Loucy (cell line): ENCODE results near the gene SYT8.

Experiments
- EZH2phosphoT487 ChIP-seq: fragments of 200-600 bp; IDR thresholded peaks from 2 replicates; pipeline ENCODE4 v1.6.1; 2018; ENCODE audit warnings: antibody characterized with exemption, mild to moderate bottlenecking, moderate library complexity, borderline replicate concordance
- TF ChIP-seq, protein P1 (sequence below): fragments of 200-600 bp; sonication (generic); conservative IDR thresholded peaks from 2 replicates; pipeline ENCODE4 v1.5.1; 2014; ENCODE audit warnings: mild to moderate bottlenecking, antibody characterized with exemption, low read length

DNA sequence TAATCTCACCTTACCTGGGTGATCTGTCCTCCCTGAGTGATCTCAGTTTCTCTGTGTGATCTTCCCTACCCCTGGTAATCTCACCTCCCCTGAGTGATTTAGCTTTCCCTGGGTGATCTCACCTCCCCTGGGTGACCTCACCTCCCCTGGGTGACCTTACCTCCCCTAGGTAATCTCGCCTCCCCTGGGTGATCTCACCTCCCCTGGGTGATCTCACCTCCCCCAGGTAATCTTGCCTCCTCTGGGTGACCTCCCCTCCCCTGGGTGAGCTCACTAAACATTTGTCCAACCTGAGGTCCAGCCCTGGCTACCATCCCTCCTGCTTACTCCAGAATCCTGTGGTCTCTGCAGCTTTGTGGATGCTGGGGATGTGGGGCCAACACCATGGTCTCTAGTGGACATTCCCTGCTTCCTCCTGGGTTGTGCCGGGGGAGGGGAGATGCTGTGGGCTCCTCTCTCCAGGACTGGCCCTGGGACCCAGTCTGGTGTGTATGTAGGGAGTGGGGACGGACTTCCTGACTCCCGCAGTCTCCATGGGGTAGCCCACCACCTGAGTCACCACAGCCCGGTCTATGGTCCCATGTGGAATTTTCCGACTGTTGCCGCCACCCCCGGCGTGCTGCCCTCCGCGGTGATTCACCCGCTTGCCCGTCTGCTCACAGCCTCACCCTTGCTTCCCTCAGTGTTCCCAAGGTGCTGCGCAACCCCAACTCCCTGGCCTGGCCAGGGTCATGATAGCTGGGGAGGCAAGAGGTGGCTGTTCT lies 28.0 kb downstream of the SYT8 start:
- TF ChIP-seq, protein P1, sequence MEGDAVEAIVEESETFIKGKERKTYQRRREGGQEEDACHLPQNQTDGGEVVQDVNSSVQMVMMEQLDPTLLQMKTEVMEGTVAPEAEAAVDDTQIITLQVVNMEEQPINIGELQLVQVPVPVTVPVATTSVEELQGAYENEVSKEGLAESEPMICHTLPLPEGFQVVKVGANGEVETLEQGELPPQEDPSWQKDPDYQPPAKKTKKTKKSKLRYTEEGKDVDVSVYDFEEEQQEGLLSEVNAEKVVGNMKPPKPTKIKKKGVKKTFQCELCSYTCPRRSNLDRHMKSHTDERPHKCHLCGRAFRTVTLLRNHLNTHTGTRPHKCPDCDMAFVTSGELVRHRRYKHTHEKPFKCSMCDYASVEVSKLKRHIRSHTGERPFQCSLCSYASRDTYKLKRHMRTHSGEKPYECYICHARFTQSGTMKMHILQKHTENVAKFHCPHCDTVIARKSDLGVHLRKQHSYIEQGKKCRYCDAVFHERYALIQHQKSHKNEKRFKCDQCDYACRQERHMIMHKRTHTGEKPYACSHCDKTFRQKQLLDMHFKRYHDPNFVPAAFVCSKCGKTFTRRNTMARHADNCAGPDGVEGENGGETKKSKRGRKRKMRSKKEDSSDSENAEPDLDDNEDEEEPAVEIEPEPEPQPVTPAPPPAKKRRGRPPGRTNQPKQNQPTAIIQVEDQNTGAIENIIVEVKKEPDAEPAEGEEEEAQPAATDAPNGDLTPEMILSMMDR: no peak
- no peak for TF ChIP-seq EZH2phosphoT487
